Panc1 (cell line): ENCODE measurements around the gene SNX18. TPM values are rescaled to one million over a fixed set of nuclear protein-coding genes. Genes with fewer than 3 reads are reported as not detected.
"Not testable (repeated sequence)": the region's sequence is repeated elsewhere in the genome, so short reads cannot be mapped to it uniquely, and the experiment has no call there.

Experiments
- ATAC-seq: fragments of 200-7000 bp; cut with Tn5 transposase; 2 replicates; pipeline ENCODE4 v1.9.1; 2020; ENCODE audit warnings: mild to moderate bottlenecking, moderate library complexity
- BruUV-seq: library from RNA; stranded (reverse); fragments of 400-500 nt; replicated peaks from 2 replicates; lab custom pipeline; 2021; lab: Mats Ljungman, UMichigan
- CTCF ChIA-PET: fragments of 300-600 bp; sonication (Branson Sonifier 250); formaldehyde crosslinking; loops from one replicate; lab custom pipeline; 2022; ENCODE audit warnings: antibody characterized with exemption; lab: Charles Lee
- POLR2A ChIA-PET: fragments of 300-600 bp; sonication (Branson Sonifier 250); formaldehyde crosslinking; loops from one replicate; lab custom pipeline; 2022; ENCODE audit warnings: antibody characterized with exemption; lab: Charles Lee
- DNase-seq: peaks from one replicate; pipeline ENCODE4 v3.0.0-alpha.2; 2010; ENCODE audit warnings: low read depth, low spot score
- H3K27ac ChIP-seq: 2 replicates; pipeline ENCODE4 v1.5.1; 2011; ENCODE audit warnings: mild to moderate bottlenecking, low read length, inconsistent platforms
- H3K27me3 ChIP-seq: fragments of 200-500 bp; sonication (Bioruptor generic); 2 replicates; pipeline ENCODE4 v1.6.0; 2014; ENCODE audit warnings: low read length, inconsistent platforms; ENCODE audit not compliant: control insufficient read depth, insufficient read depth
- H3K36me3 ChIP-seq: fragments of 200-500 bp; sonication (Bioruptor generic); 2 replicates; pipeline ENCODE4 v1.5.1; 2014; ENCODE audit warnings: inconsistent platforms, mild to moderate bottlenecking, low read length, moderate library complexity; ENCODE audit not compliant: control insufficient read depth, insufficient read depth
- H3K4me1 ChIP-seq: 2 replicates; pipeline ENCODE4 v1.5.1; 2011; ENCODE audit warnings: inconsistent platforms, mild to moderate bottlenecking, low read length, moderate library complexity; ENCODE audit not compliant: control insufficient read depth, insufficient read depth
- H3K4me3 ChIP-seq, 2 experiments: 2 replicates each; pipeline ENCODE4 v1.5.1; 2011 to 2012; ENCODE audit warnings: low read depth in 2 of 2, low read length in 2 of 2, mild to moderate bottlenecking in 2 of 2, inconsistent platforms in 1 of 2, moderate library complexity in 1 of 2
- H3K9me3 ChIP-seq: fragments of 200-500 bp; sonication (Bioruptor generic); 2 replicates; pipeline ENCODE4 v1.5.1; 2014; ENCODE audit warnings: low read depth, mild to moderate bottlenecking, inconsistent platforms, low read length, moderate library complexity; ENCODE audit not compliant: control insufficient read depth, insufficient read depth
- POLR2AphosphoS5 ChIP-seq: IDR thresholded peaks from 2 replicates; pipeline ENCODE4 v1.6.1; 2012; ENCODE audit warnings: mild to moderate bottlenecking, low read depth, low read length, moderate library complexity
- in situ Hi-C: cut with HindIII; loops from 2 replicates; pipeline ENCODE4 v1.10.0; 2016; ENCODE audit warnings: low sequenced_read_pairs, low pct_unique_long_range_greater_than_20kb
- intact Hi-C: fragments of 100-400 bp; cut with micrococcal nuclease; formaldehyde crosslinking; loops from one replicate; pipeline ENCODE4 v1.10.0; 2022; ENCODE audit not compliant: unreplicated experiment
- total RNA-seq: library from RNA; stranded (reverse); gene quantifications from one replicate; pipeline ENCODE4 v1.2.1, GENCODE V29; 2021; ENCODE audit not compliant: unreplicated experiment
- TF ChIP-seq, protein P1 (sequence below): fragments of 450-650 bp; IDR thresholded peaks from 2 replicates; pipeline ENCODE4 v1.5.1; 2017; ENCODE audit warnings: mild to moderate bottlenecking
- TF ChIP-seq, protein P2 (sequence below), 2 experiments: IDR thresholded peaks; 2 replicates each; pipeline ENCODE4 v1.6.1; 2011 to 2012; ENCODE audit warnings: low read depth in 2 of 2, control low read depth in 1 of 2, low read length in 1 of 2, mild to moderate bottlenecking in 1 of 2, moderate library complexity in 1 of 2; ENCODE audit not compliant: insufficient read depth in 1 of 2

The SNX18 gene
- total RNA-seq, 1 experiment from 2014 or later, result 14.4 TPM

DNA sequence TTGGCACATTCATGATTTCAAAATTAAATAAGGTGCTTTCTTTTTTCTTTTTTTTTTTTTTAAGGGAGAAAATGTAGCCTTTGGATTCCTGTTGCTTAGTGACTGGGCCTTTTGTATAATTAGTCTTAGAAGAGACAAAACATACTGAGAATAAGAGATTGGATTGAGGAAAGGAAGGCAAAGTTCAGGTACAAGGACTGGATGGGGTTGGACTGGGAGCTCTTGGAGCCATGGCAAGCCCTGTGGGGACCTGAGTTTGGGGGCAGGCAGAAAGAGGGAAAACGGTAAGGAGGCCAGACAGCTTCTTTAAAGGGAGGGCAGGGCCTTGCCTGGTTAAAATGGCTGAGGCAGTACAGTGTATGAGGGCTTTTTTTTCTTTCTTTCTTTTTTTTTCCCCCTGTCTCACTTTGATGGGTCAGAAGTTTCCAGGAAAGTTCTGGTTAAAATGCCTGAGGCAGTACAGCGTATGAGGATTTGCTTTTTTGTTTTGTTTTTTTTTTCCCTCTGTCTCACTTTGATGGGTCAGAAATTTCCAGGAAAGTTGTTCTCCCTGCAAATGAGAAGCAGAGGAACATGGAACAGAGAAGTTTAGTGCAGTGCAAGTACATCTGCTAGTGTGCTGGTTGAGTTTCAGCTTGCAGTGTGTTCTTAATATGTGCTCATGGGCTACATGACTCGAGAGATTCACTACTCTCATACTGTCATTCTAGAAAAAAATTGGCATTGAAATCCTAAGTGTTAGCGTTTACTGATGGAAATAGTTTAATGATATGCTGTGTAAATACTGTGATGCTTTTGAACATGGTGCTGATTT lies 16.8 kb downstream of the SNX18 start:
- BruUV-seq, result no TSS peak
- Histone ChIP-seq H3K27ac (no peak overlapping the region), H3K4me3 (no peak overlapping the region), H3K4me1 (no peaks in the 10 kb centered on the region), H3K9me3 (no peaks in the 10 kb centered on the region), H3K36me3 (no peaks in the 10 kb centered on the region; the same call in 1 of the 2 replicates), H3K27me3 (no peaks in the 10 kb centered on the region)
- in situ Hi-C loops (no loop called here), intact Hi-C loops (no loop called here)
- CTCF ChIA-PET, result no interaction called here
- POLR2A ChIA-PET, result no interaction called here
- ATAC-seq (no peak), DNase-seq (no peak)
- TF ChIP-seq, protein P1, sequence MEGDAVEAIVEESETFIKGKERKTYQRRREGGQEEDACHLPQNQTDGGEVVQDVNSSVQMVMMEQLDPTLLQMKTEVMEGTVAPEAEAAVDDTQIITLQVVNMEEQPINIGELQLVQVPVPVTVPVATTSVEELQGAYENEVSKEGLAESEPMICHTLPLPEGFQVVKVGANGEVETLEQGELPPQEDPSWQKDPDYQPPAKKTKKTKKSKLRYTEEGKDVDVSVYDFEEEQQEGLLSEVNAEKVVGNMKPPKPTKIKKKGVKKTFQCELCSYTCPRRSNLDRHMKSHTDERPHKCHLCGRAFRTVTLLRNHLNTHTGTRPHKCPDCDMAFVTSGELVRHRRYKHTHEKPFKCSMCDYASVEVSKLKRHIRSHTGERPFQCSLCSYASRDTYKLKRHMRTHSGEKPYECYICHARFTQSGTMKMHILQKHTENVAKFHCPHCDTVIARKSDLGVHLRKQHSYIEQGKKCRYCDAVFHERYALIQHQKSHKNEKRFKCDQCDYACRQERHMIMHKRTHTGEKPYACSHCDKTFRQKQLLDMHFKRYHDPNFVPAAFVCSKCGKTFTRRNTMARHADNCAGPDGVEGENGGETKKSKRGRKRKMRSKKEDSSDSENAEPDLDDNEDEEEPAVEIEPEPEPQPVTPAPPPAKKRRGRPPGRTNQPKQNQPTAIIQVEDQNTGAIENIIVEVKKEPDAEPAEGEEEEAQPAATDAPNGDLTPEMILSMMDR, result no peak
- TF ChIP-seq, protein P2, sequence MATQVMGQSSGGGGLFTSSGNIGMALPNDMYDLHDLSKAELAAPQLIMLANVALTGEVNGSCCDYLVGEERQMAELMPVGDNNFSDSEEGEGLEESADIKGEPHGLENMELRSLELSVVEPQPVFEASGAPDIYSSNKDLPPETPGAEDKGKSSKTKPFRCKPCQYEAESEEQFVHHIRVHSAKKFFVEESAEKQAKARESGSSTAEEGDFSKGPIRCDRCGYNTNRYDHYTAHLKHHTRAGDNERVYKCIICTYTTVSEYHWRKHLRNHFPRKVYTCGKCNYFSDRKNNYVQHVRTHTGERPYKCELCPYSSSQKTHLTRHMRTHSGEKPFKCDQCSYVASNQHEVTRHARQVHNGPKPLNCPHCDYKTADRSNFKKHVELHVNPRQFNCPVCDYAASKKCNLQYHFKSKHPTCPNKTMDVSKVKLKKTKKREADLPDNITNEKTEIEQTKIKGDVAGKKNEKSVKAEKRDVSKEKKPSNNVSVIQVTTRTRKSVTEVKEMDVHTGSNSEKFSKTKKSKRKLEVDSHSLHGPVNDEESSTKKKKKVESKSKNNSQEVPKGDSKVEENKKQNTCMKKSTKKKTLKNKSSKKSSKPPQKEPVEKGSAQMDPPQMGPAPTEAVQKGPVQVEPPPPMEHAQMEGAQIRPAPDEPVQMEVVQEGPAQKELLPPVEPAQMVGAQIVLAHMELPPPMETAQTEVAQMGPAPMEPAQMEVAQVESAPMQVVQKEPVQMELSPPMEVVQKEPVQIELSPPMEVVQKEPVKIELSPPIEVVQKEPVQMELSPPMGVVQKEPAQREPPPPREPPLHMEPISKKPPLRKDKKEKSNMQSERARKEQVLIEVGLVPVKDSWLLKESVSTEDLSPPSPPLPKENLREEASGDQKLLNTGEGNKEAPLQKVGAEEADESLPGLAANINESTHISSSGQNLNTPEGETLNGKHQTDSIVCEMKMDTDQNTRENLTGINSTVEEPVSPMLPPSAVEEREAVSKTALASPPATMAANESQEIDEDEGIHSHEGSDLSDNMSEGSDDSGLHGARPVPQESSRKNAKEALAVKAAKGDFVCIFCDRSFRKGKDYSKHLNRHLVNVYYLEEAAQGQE (IDR thresholded peaks at IDR 0.05; ENCODE audit: insufficient read depth in 1 of 2, low read depth in 2 of 2, low read length in 1 of 2), result no peak
- TF ChIP-seq POLR2AphosphoS5, result no peak

DNA sequence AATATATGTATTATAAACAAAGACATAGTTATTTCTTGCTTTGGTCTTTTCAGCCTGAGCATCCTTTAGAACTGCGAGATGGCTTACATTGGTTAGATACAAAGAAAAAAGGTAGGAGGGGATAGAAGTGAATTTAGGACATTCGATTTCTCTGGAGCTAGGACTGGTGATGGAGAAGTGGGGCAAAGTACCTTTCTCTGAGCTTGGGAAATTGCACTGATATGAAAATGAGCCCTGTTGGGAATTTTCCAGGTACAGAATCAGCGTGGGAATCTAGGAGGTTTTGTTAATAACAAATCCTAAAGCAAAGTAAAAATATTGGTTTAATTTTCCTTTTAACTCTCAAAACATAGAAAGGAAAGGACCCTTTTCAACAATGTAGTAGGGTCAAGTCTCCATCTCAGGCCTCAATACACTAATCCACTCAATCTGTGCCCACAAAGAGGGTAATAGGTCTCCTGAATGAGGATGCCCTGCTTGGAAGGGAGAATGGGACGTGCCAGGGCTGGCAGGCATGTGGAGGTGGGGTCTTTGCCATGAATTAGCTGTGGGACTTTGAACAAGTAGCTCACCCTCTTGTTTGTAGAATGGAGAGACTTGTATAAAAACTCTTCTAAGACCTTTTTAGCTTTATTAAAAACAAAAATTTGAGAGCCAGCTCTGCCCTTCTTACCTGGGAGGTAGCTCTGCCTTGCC lies 17.7 kb downstream of the SNX18 start:
- Histone ChIP-seq H3K27me3 (no peaks in the 10 kb centered on the region), H3K9me3 (no peaks in the 10 kb centered on the region), H3K36me3 (no peaks in the 10 kb centered on the region; the same call in 1 of the 2 replicates), H3K4me3 (no peak overlapping the region), H3K27ac (no peak overlapping the region), H3K4me1 (no peaks in the 10 kb centered on the region)
- intact Hi-C loops, result no loop called here
- in situ Hi-C loops, result no loop called here
- DNase-seq (no peak), ATAC-seq (no peak)
- TF ChIP-seq, protein P1, result no peak
- no TSS peak for BruUV-seq
- POLR2A ChIA-PET, result no interaction called here
- CTCF ChIA-PET, result no interaction called here

DNA sequence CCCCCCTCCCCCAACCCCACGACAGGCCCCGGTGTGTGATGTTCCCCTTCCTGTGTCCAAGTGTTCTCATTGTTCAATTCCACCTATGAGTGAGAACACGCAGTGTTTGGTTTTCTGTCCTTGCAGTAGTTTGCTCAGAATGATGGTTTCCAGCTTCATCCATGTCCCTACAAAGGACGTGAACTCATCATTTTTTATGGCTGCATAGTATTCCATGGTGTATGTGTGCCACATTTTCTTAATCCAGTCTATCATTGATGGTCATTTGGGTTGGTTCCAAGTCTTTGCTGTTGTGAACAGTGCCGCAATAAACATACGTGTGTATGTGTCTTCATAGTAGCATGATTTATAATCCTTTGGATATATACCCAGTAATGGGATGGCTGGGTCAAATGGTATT lies 18.8 kb downstream of the SNX18 start:
- H3K36me3 ChIP-seq, H3K4me3 ChIP-seq, BruUV-seq, DNase-seq, ATAC-seq, H3K4me1 ChIP-seq, H3K27me3 ChIP-seq, in situ Hi-C loops, H3K9me3 ChIP-seq, CTCF ChIA-PET, intact Hi-C loops, POLR2A ChIA-PET, H3K27ac ChIP-seq: not testable (repeated sequence)

DNA sequence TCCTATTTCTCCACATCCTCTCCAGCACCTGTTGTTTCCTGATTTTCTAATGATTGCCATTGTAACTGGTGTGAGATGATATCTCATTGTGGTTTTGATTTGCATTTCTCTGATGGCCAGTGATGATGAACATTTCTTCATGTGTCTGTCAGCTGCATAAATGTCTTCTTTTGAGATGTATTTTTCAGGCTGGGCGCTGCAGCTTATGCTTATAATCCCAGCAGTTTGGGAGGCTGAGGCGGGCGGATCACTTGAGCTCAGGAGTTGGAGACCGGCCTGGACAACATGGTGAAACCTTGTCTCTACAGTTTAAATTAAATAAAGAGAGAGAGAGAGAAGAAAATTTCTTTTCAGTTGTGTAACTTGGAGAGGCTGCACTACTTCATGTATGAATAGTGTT lies 19.3 kb downstream of the SNX18 start:
- CTCF ChIA-PET, H3K36me3 ChIP-seq, H3K27ac ChIP-seq, DNase-seq, ATAC-seq, BruUV-seq, H3K9me3 ChIP-seq, H3K27me3 ChIP-seq, H3K4me1 ChIP-seq, H3K4me3 ChIP-seq, intact Hi-C loops, POLR2A ChIA-PET, in situ Hi-C loops: not testable (repeated sequence)
